GM19193 (cell line): ENCODE results near the gene FAM3B.

Source experiments
- POLR2A ChIP-seq: IDR thresholded peaks from 4 replicates; pipeline ENCODE4 v1.6.1; 2011; ENCODE audit not compliant: insufficient read depth, insufficient read length; ENCODE audit errors: extremely low read depth

FAM3B gene

GRCh38 chr21:41358193-41359166, 41.9 kb downstream of the FAM3B start:
- no peak for TF ChIP-seq POLR2A

DNA sequence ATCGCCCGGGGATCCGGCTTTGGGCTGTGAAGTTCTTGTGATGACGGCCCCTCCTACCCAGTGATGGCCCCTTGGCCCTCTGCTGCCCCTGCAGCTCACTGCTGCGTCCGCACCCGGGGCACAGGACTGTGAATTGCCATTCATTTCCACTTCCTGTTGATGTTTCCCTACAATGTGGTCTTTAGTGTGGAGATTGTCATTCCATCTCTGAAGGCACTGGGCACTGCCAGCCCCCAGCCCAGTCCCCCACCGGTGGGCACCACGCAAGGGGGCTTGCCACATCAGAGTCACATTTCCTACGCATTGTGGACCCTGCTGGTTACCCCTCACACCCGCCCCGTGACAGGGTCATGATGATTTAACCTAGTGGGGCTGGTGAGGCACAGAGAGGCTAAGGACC, 42.7 kb downstream of the FAM3B start:
- no peak for TF ChIP-seq POLR2A

GRCh38 chr21:41360072-41360821, 43.6 kb downstream of the FAM3B start:
- no peak for TF ChIP-seq POLR2A

GRCh38 chr21:41361053-41361785, 44.6 kb downstream of the FAM3B start:
- TF ChIP-seq POLR2A = no peak

DNA sequence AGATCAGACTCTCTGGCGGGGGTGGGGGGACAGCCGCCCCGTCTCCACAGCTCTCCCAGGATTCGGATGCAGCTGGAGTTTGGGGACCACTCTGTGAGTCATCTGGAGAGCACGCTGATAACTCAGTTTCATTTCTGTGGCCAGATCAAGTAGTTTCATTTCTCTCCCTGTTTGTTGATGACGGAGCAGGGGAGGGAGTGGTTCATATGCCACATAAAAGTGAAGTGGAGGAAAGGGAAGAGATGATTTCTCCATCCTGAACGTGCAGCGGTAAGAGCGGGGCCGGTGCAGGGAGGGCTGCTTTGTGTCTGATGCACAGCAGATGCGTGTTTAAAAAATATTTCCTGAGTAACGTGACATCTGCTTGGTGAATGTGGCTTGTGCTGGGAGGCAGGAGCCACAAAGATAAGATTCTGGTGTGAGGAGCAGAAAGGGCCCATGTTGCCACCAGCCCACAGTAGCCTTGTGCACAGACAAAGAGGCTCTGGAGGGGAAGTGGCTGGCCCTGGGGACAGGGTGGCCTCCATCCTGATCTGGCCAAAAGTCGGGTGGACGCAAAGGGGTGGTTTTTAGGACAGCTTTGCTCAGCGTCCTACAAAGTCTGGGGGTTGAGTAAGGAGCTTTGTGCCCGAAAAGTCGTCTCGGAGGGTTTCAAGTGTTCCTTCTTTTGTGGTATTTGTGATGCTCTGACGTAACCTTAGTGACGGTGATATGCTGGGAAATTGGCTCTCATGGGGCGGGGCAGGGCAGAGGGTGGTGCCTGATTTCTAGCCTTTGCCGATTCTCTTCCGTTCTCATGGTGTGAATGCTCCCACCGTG, 45.4 kb downstream of the FAM3B start, which contains the start of gene MX2:
TSS of gene MX2 (plus strand) at position 242 of the 819 bp plus-strand sequence. CDS start 14,880 bp downstream, outside the sequence.
- peak; percentile 72 for TF ChIP-seq POLR2A

GRCh38 chr21:41362605-41363369, 46.2 kb downstream of the FAM3B start:
- TF ChIP-seq POLR2A = no peak

- peak; percentile 49 for TF ChIP-seq POLR2A
Observed at GRCh38 chr21:41363370-41364270, 47.0 kb downstream of the FAM3B start.

DNA sequence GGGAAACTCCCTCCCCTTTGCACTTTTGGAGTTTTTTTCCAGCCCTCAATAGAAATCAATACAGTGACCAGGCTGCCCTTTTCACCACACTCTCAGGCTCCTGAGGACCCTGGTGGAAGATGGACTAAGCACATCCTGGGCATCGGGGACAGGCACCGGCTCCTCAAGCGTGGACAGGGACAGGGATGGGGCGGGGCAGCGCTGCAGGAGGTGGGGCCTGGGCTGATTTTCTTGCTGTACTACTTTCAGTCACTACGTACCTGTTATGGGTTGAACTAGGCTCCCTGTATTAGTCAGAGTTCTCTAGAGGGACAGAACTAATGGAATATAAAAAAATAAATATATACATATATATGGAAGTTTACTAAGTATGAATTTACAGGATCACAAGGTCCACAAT, 47.7 kb downstream of the FAM3B start:
- TF ChIP-seq POLR2A = no peak

- no peak for TF ChIP-seq POLR2A
Observed at GRCh38 chr21:41365377-41366107, 48.9 kb downstream of the FAM3B start.

DNA sequence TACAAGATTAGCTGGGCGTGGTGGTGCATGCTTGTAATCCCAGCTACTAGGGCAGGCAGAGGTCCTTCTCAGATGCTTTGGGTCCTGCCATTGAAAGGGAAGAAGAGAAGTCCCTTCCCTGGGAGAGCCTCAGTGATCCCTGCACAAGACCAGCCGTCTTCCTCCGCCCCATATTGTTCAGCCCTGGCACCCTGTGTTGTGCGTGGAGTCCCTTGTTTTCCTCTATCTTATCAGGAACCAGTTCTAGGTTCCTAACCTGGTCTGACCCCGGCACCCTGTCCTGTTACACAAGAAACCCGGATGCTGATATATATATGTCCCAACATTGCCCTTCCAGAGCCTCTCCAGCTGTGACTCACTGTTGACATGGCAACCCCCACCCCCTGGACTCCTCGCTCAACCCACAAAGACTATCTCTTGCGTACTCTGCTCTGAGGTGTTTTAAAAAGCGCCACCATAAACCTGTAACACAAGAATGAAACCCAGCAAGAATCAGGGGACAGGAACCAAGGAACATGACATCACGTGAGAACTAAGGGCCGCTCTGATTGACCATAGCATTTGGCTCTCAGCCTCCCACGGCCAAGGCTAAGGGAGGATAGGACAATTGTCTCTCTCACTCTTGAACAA, 50.0 kb downstream of the FAM3B start:
- no peak for TF ChIP-seq POLR2A

DNA sequence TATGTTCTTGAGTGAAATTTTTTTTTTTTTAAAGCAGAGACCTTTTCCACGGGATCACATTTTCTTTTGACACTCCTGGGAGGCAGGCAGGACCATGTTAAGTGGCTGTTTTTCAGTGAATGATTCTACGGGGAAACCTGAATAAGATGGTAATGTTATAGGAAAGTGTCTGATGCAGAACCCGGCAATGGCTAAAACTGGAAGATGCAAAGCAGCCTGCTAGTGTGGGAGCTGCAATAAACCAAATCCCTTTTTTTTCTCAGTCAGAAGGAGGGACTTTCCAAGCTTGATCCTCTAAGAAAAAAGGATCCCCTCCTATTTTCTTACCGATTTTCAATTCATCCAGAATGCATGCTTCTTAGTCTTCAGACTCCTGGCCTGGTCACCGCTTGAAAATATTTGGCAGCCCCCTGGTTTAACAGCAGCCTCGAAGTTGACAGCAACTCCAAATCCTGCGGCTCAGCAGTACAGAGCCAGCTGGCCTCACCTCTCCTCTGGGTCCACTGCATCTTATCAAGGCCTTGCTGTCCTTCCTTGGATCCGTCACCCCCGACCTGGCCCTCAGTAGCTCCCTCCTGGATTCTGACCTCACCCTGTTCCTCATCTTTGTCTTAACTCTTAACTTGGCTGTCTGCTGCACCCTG, 50.8 kb downstream of the FAM3B start:
- TF ChIP-seq POLR2A = no peak
